GM19438 (cell line): ENCODE results near the gene UPK3A.
"Not testable (repeated sequence)": the region's sequence is repeated elsewhere in the genome, so short reads cannot be mapped to it uniquely, and the experiment has no call there.

Source experiments
- ATAC-seq: cut with Tn5 transposase; IDR thresholded peaks from one replicate; pipeline ENCODE4 v1.9.1; 2021; ENCODE audit warnings: low read depth; ENCODE audit not compliant: unreplicated experiment

Gene UPK3A

DNA sequence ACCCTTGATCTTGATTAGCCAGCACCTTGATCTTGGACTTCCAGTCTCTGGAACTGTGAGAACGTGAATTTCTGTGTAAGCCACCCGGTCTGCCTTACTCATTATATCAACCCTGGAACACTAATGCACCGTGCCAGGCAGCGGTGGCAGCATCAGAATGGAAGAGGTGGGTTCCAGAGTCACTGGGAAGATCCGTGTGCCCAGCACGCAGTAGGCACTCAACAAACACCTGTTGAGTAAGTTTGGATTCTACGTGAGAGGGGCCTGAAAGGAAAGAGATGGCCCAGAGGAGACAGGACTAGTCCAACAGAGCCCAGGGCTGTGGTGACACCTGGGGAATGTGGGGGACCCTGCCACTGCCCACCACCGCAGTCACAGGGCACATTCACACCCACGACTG lies 6.6 kb upstream of the UPK3A start:
- ATAC-seq, result no peak

- no peak for ATAC-seq
These were observed 4.2 kb upstream of the UPK3A start for GRCh38 chr22:45280587-45280980.

- no peak for ATAC-seq
These were observed 3.7 kb upstream of the UPK3A start for GRCh38 chr22:45281010-45281409.

DNA sequence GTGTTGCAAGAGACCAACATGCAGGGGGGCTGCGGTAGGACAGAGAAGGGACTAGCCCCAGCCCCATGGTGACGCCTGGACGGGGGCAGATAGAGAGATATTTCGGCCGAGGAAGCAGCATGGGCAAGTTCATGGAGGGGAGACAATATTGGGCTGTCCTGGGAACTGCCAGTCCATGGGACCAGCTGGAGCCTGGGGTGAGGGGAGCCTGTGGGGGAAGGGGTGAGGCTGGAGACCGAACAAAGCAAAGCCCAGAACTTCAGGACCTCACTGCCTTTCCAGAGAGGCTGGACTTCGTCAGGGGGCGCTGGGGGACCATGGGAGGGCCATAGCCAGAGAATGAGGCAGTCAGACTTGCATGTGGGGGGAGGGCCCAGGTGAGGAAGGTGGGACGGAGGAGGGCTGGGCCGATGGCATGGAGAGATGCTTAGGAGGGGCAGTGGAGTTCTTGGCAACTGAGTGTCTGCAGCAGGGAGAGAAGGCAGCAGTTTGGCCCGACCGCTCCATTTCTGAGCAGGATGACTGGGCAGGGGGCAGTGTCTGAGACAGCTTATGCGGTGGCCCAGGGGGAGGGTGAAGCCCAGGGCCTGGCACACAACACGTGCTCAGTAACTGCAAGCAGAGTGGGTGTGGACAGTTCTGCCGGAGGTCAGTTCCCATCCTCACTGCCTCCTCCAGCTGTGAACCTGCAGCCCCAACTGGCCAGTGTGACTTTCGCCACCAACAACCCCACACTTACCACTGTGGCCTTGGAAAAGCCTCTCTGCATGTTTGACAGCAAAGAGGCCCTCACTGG lies 712 bp downstream of the UPK3A start:
- ATAC-seq, result no peak

- no peak for ATAC-seq
These were observed 2.3 kb downstream of the UPK3A start for GRCh38 chr22:45286854-45287551.

- ATAC-seq, result no peak
These were observed 5.7 kb downstream of the UPK3A start for GRCh38 chr22:45290410-45290936.

- no peak for ATAC-seq
These were observed 6.5 kb downstream of the UPK3A start for GRCh38 chr22:45291061-45291930.

- ATAC-seq, result no peak
These were observed 7.2 kb downstream of the UPK3A start for GRCh38 chr22:45291931-45292290.

GRCh38 chr22:45292731-45293442 lies 8.1 kb downstream of the UPK3A start:
- ATAC-seq, result no peak

DNA sequence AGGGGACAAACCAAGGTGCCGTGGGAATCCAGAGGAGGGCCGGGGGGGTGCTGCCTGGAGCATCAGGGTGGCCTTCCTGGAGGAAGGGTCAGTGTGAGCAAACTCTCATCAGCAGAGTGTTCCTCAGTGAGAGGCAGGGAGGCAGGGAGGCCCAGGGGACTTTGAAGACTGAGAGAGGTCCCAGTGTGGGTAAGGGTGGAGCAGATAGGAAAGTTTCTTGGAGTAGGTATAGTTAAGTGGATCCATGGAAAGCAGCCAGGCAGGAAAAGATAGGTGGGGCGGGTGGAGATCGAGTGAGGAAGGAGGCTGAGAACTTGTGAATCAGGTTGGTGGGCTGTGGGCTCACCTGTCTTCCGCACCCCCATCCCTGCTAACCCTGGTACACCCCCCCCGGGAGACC lies 9.3 kb downstream of the UPK3A start:
- no peak for ATAC-seq

GRCh38 chr22:45295004-45295403 lies 10.3 kb downstream of the UPK3A start:
- ATAC-seq, result not testable (repeated sequence)

DNA sequence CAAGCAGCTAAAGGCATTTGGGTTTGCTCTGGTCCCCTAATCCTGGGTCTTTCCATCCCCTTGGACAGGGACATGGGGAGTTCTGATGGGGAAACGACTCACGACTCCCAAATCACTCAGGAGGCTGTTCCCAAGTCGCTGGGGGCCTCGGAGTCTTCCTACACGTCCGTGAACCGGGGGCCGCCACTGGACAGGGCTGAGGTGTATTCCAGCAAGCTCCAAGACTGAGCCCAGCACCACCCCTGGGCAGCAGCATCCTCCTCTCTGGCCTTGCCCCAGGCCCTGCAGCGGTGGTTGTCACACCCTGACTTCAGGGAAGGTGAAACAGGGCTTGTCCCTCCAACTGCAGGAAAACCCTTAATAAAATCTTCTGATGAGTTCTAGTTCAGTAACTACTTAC lies 10.7 kb downstream of the UPK3A start:
- no peak for ATAC-seq

GRCh38 chr22:45296628-45297297 lies 12.0 kb downstream of the UPK3A start:
- no peak for ATAC-seq

DNA sequence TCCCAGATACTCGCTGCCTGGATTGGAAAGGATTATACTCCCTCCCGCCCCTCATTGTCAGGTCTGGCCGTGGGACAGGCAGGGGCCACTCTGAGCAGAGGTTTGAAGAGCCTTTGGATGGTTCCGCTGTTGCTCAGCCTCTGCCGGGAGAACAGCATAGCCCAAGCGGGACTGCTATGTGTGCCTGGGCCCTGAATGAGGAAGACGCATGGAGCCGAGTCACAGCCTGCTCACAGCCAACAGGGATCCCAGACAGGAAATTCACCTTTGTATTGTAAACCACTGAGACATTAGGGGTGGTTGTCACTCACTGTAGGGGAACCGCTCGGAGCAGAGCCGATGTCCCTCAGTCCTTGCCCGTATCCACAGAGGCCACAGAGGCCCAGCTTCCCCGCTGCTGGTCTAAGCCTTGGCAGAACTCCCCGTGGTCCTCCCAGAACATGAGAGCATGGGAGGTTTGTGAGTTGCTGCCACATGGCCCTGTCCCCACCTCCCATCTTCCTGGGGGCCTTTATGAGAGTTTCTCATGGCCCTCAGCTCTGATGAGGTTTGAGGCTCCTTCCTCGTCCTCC lies 14.3 kb downstream of the UPK3A start:
- ATAC-seq, result no peak

DNA sequence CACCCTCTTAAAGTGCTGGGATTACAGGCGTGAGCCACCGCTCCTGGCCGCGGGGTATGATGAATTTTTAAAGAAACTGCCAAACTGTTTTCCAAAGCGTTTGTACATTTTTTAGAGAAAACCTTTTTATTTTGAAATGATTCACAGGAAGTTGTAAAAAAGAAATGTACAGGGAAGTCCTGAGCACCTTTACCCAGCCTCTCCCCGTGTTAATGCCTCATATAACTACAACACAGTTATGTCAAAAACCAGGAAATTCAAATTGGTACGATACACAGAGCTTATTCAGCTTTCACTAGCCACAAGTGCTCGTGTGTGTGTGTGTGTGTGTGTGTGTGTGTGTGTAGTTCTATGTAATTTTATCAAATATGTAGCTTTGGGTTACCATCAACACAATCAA lies 18.0 kb downstream of the UPK3A start:
- no peak for ATAC-seq

GRCh38 chr22:45303181-45303580 lies 18.4 kb downstream of the UPK3A start:
- no peak for ATAC-seq

GRCh38 chr22:45304971-45305370 lies 20.2 kb downstream of the UPK3A start:
- no peak for ATAC-seq

- no peak for ATAC-seq
These were observed 20.8 kb downstream of the UPK3A start for GRCh38 chr22:45305456-45306075.

DNA sequence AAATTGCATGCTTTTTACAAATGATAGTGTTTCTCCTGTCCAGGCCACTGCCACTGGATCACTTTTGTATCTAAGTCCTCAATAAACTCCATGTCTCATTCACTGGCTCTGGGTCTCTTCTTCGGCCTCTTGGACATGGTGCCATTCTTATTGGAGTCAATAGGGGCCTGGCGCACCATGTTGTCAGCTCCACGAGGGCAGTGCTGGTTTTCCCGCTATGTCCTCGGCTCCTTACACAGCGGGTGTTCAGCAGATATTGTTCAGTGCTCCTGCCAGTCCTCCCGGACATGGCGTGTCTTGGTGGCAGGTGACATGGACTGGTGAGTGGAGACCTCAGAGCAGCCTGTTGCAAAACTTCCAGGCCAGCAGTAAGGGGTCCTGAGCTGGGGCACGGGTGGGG lies 21.4 kb downstream of the UPK3A start:
- ATAC-seq, result no peak
